Measurements from ENCODE around the gene LRCH1.

Gene LRCH1

GRCh38 chr13:46654951-46655350 lies 102.0 kb downstream of the LRCH1 start:
- no peak for TF ChIP-seq CTCF (IDR thresholded peaks at IDR 0.05; ENCODE audit: insufficient read depth, missing control alignments)
- no peak for DNase-seq (ENCODE audit: insufficient read length, low spot score)
- no peak for FAIRE-seq

DNA sequence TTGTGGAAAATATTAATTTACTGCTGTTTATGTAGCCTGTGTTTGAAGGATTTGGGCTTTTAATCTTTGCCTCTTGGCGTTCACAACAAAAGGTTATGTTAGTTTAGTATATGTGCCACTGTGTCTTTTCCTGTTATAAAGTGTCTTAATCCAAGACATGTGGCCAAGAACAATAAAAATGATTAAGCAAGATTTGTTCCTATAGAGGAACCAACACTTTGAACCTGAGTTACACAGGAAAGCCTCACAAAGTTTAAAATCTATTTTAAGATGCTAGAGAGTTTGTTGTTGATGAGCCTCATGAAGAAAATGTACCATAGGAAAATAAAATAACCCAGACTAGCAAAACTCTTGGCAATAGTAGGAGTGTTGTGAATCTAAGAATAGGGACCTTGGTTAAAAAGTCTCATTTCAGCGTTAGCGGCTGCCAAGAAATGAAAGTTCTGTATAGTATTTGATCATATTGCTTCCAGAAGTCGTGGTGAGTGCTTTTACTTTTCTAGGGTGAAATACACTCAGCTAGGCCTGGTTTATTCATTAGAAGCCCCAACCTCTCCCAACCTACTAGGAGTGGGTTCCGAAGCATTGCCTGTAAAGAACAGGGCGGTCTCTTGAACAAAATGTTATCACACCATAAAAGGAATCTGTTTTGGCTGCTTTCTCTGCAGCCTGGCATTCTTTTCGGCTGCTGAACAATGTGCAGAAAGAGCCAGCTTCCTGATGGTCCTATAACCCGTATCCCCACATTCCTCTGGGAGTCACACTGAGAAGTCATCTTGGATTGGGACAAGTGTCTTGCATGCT lies 102.6 kb downstream of the LRCH1 start:
- DNase-seq (ENCODE audit: insufficient read length, low spot score) (no peak), FAIRE-seq (no peak)
- no peak for TF ChIP-seq CTCF (IDR thresholded peaks at IDR 0.05; ENCODE audit: insufficient read depth, missing control alignments)

DNA sequence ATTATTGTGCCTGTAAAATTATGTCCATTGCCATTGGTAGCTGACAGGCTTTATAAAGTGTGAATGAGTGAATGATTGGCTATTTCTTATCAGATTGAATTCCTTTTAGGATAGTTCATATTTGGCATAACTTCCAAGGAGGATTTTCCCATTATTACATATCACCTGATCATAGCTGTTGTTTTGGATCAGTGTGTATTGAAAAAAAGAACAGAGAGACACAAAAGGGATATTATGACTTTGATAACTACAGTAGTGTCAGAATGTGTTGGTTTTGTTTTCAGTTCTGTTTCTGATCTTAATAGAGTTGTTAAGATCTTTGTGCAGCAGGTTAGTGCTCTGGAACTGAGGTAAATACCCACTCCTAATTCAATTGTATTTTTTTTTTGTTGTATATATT lies 103.8 kb downstream of the LRCH1 start:
- FAIRE-seq (no peak), DNase-seq (ENCODE audit: insufficient read length, low spot score) (no peak)
- no peak for TF ChIP-seq CTCF (IDR thresholded peaks at IDR 0.05; ENCODE audit: insufficient read depth, missing control alignments)

DNA sequence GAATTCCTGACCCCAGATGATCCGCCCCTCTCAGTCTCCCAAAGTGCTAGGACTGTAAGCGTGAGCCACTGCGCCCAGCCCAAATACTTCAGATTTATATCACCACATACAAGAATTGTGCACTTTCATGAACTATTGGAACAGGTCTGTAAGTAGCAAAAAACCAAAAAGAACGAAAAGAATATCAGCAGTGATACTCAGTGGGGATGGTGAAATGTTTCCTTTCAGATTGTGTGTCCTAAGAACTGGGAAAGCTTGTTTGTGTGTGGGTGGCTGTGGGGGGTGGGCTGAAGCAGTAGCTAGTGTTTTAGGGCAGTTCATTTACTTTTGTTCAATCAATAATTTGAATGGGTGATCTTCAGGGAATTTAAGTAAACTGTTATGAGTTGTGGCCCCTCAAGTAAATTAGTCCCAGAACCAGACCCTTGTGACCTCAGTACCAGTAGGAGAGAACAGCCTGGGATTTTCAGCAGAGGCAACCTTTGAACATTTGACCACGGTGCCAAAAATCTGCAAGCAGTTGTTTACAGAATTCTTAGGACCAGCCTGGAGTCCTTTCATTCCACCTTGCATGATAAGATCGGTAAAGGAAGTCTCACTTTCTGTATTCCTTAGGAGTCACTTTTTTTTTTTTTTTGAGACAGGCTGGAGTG lies 106.6 kb downstream of the LRCH1 start:
- no peak for TF ChIP-seq CTCF (IDR thresholded peaks at IDR 0.05; ENCODE audit: insufficient read depth, missing control alignments)
- no peak for FAIRE-seq
- DNase-seq (ENCODE audit: insufficient read length, low spot score) = no peak

DNA sequence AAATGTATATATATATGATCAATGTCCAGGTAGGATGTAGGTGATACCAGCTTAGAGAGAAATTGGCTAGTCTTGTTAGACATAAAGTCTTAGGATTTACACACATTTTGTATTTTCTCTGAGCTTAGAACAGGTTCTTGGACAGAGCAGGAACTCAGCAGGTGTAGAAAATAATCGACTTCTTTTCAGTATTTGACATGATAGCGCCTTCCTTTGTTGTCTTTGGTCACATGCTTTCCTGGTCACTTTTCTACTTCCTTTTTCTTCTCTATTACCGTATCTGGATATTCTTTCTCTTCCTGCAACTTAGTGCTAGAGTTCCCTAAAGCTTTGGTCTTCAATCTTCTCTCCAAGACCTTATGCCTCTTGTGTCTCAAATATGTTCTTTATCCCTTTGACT lies 107.4 kb downstream of the LRCH1 start:
- DNase-seq (ENCODE audit: insufficient read length, low spot score) (no peak), FAIRE-seq (no peak)
- no peak for TF ChIP-seq CTCF (IDR thresholded peaks at IDR 0.05; ENCODE audit: insufficient read depth, missing control alignments)

DNA sequence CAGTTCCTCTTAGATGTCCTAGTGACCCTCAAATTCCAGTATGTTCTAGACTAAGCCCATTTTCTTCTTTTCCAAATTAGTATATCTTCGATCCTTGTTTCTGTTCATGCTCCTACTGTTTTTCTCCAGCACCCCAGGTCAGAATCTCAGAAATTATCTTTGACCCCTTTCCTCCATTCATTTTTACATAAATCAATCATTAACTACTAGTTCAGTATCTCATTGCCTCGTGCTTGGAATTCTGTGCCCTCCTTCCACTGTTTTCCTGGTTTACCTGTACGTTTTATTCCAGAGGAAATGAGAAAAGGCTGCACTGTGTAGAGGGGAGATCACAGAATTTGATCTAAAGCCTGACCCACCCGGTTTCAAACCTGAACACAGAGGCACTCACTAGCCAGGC lies 107.9 kb downstream of the LRCH1 start:
- DNase-seq (ENCODE audit: insufficient read length, low spot score) (no peak), FAIRE-seq (no peak)
- TF ChIP-seq CTCF (IDR thresholded peaks at IDR 0.05; ENCODE audit: insufficient read depth, missing control alignments) = no peak

- FAIRE-seq (no peak), DNase-seq (ENCODE audit: insufficient read length, low spot score) (no peak)
- no peak for TF ChIP-seq CTCF (IDR thresholded peaks at IDR 0.05; ENCODE audit: insufficient read depth, missing control alignments)
Measured at GRCh38 chr13:46662690-46663089, 109.7 kb downstream of the LRCH1 start.
